Hematopoietic multipotent progenitor cell treated with erythropoietin and hydrocortisone succinate and interleukin-3 and kit ligand, for 15 days (in vitro differentiated cells): ENCODE results near the gene WT1.

Experiments
- DNase-seq: peaks from one replicate; pipeline ENCODE4 v3.0.0-alpha.2; 2015; ENCODE audit warnings: low spot score

The WT1 gene

GRCh38 chr11:32438346-32438865 lies 3.1 kb upstream of the WT1 start:
- DNase-seq = no peak

- no peak for DNase-seq
Observed at GRCh38 chr11:32437495-32438345, 2.4 kb upstream of the WT1 start.

- no peak for DNase-seq
Observed at GRCh38 chr11:32436751-32437494, 1.6 kb upstream of the WT1 start.

GRCh38 chr11:32435942-32436750 lies 807 bp upstream of the WT1 start:
- no peak for DNase-seq

- DNase-seq = no peak
Observed at GRCh38 chr11:32435152-32435480, 223 bp downstream of the WT1 start.

- no peak for DNase-seq
Observed at GRCh38 chr11:32434356-32435151, 785 bp downstream of the WT1 start.

- DNase-seq = no peak
Observed at GRCh38 chr11:32433914-32434355, 1.4 kb downstream of the WT1 start.

GRCh38 chr11:32433101-32433913 lies 2.0 kb downstream of the WT1 start:
- DNase-seq = no peak

GRCh38 chr11:32432565-32432964 lies 2.8 kb downstream of the WT1 start:
- no peak for DNase-seq

GRCh38 chr11:32430568-32431381 lies 4.6 kb downstream of the WT1 start:
- peak; percentile 22 for DNase-seq

- no peak for DNase-seq
Observed at GRCh38 chr11:32429477-32429876, 5.9 kb downstream of the WT1 start.

- no peak for DNase-seq
Observed at GRCh38 chr11:32428665-32429303, 6.6 kb downstream of the WT1 start.

- no peak for DNase-seq
Observed at GRCh38 chr11:32427935-32428664, 7.2 kb downstream of the WT1 start.

GRCh38 chr11:32427616-32427934 lies 7.8 kb downstream of the WT1 start:
- DNase-seq = no peak

- DNase-seq = peak; percentile 27
Observed at GRCh38 chr11:32426819-32427615, 8.3 kb downstream of the WT1 start.

GRCh38 chr11:32426192-32426591 lies 9.1 kb downstream of the WT1 start:
- no peak for DNase-seq

- DNase-seq = no peak
Observed at GRCh38 chr11:32425761-32426160, 9.6 kb downstream of the WT1 start.

- no peak for DNase-seq
Observed at GRCh38 chr11:32422545-32422944, 12.8 kb downstream of the WT1 start.
